A549 treated with AZD2906 at 1 μM for 4 hours (cell line): ENCODE results near the gene SPDYE18. TPM values are rescaled to one million over a fixed set of nuclear protein-coding genes. Genes with fewer than 3 reads are reported as not detected.

ENCODE experiments used
- total RNA-seq: library from RNA; stranded (reverse); fragments of 200-300 nt; extraction: Qiagen RNA extraction; gene quantifications from 5 replicates; pipeline ENCODE4 v1.2.3, GENCODE V29; 2022

The SPDYE18 gene
- total RNA-seq, result 0.09 to 0.20 TPM (median 0.12 TPM) in 4 of 5 replicates, not detected in the other

GRCh38 chr7:77062557-77062956 lies at the start of gene SPDYE18:
SPDYE18 (minus strand) TSS chr7:77062558; CDS start chr7:77060512, 2,046 bp downstream.

GRCh38 chr7:77032261-77032660 lies 30.1 kb downstream of the SPDYE18 start, which contains the start of gene SPDYE17:
SPDYE17 (minus strand) TSS chr7:77032361; CDS start chr7:77030570, 1,791 bp downstream.

Other genes with a start within 250 kb of the SPDYE18 start
- not detected in 5 replicates for gene SPDYE17, start 30.2 kb downstream of the SPDYE18 start, total RNA-seq
- 0.47 to 0.77 TPM (median 0.67 TPM) in 5 replicates for gene CCDC146, start 60.1 kb upstream of the SPDYE18 start, total RNA-seq
- gene FGL2, start 137.3 kb upstream of the SPDYE18 start, total RNA-seq, result not detected in 5 replicates